HEK293T (cell line): ENCODE data around the gene NOL12.

Source experiments
- BHLHE40 ChIP-seq: fragments of 450-650 bp; IDR thresholded peaks from 2 replicates; pipeline ENCODE4 v1.6.1; 2016; ENCODE audit warnings: mild to moderate bottlenecking, moderate library complexity, borderline replicate concordance
- CTBP1 ChIP-seq: fragments of 450-650 bp; IDR thresholded peaks from 2 replicates; pipeline ENCODE4 v1.6.1; 2016; ENCODE audit warnings: borderline replicate concordance
- FOXM1 ChIP-seq: fragments of 450-650 bp; IDR thresholded peaks from 2 replicates; pipeline ENCODE4 v1.6.1; 2017; ENCODE audit warnings: mild to moderate bottlenecking, borderline replicate concordance

GRCh38 chr22:37681556-37682049 lies 4.5 kb upstream of the NOL12 start:
- no peak for TF ChIP-seq FOXM1
- TF ChIP-seq BHLHE40 = no peak
- no peak for TF ChIP-seq CTBP1
